Breast epithelium (tissue), 4 donors: ENCODE data around the gene RUFY1. TPM values are rescaled to one million over a fixed set of nuclear protein-coding genes. Genes with fewer than 3 reads are reported as not detected.

Source experiments
- DNase-seq, 2 donors: peaks; one replicate each; pipeline ENCODE4 v3.0.0-alpha.2; 2019; ENCODE audit warnings: low spot score in 2 of 2
- H3K27ac ChIP-seq, 2 donors: fragments of 200-600 bp; sonication (generic) in 1 of 2; one replicate each; pipeline ENCODE4 v1.5.1; 2016 to 2019; ENCODE audit warnings: mild to moderate bottlenecking in 1 of 2
- H3K27me3 ChIP-seq, 2 donors: fragments of 200-600 bp; sonication (generic) in 1 of 2; one replicate each; pipeline versions ENCODE4 v1.5.1 to v1.6.0; 2017 to 2019; ENCODE audit warnings: control low read depth in 1 of 2, mild to moderate bottlenecking in 1 of 2
- H3K36me3 ChIP-seq: fragments of 200-600 bp; one replicate; pipeline ENCODE4 v1.5.1; 2019
- H3K4me1 ChIP-seq, 2 donors: fragments of 200-600 bp; sonication (generic); one replicate each; pipeline ENCODE4 v1.5.1; 2016 to 2019; ENCODE audit warnings: control low read depth in 1 of 2
- H3K4me3 ChIP-seq, 3 donors: fragments of 200-600 bp; sonication (generic); 1 replicate in 2 of 3; 2 replicates in 1 of 3; pipeline ENCODE4 v1.5.1; 2016 to 2019; ENCODE audit warnings: mild to moderate bottlenecking in 3 of 3, moderate library complexity in 2 of 3
- H3K9me3 ChIP-seq, 2 donors: fragments of 200-600 bp; sonication (generic) in 1 of 2; one replicate each; pipeline ENCODE4 v1.5.1; 2016 to 2019; ENCODE audit warnings: control low read depth in 1 of 2
- CTCF ChIP-seq, 3 donors: fragments of 450-650 bp; IDR thresholded peaks; one replicate each; pipeline ENCODE4 v1.5.1; 2016 to 2017; ENCODE audit warnings: antibody characterized with exemption in 3 of 3, mild to moderate bottlenecking in 3 of 3, moderate library complexity in 3 of 3
- POLR2A ChIP-seq: fragments of 450-650 bp; IDR thresholded peaks from one replicate; pipeline ENCODE4 v1.6.1; 2016; ENCODE audit warnings: antibody characterized with exemption, mild to moderate bottlenecking, moderate library complexity
- POLR2AphosphoS5 ChIP-seq, 3 donors: sonication (generic); formaldehyde crosslinking; IDR thresholded peaks; one replicate each; pipeline ENCODE4 v1.6.1; 2017; ENCODE audit warnings: antibody characterized with exemption in 3 of 3
- intact Hi-C: fragments of 100-400 bp; cut with DNase I; formaldehyde crosslinking; loops from one replicate; pipeline ENCODE4 v1.15.1; 2023; ENCODE audit warnings: low total_unique reads
- total RNA-seq, 3 donors: library from RNA; depleted of rRNA; stranded (reverse); fragments of >200 nt; gene quantifications; one replicate each; pipeline ENCODE4 v1.1.0, GENCODE V29; 2016

RUFY1 gene
- total RNA-seq, 3 donors from 2014 or later, result 51.8 to 70.0 (median 62.6) TPM

GRCh38 chr5:179619776-179620175, 69.4 kb downstream of the RUFY1 start:
- peaks cover 0 to 34% of the 10 kb centered on the region in 2 donors for H3K4me1 ChIP-seq

GRCh38 chr5:179620293-179620692, 69.9 kb downstream of the RUFY1 start:
- no peak for DNase-seq
- no peaks in the 10 kb centered on the region for H3K27me3 ChIP-seq
- peaks cover 5% of the 10 kb centered on the region for H3K36me3 ChIP-seq
- intact Hi-C loops, result no loop called here
- no peak for TF ChIP-seq POLR2A
- no peak for TF ChIP-seq POLR2AphosphoS5 (IDR thresholded peaks at IDR 0.05)
- TF ChIP-seq CTCF (IDR thresholded peaks at IDR 0.05), result no peak
- H3K4me3 ChIP-seq, result peak overlapping the region; percentile 93 to 100 (median 100)
- H3K9me3 ChIP-seq, result no peaks in the 10 kb centered on the region
- H3K4me1 ChIP-seq, result peaks cover 0 to 35% of the 10 kb centered on the region in 2 donors
- H3K27ac ChIP-seq, result peak overlapping the region in 1 of 2 donors; percentile 22

More at GRCh38 chr5:179619776-179620175, 69.4 kb downstream of the RUFY1 start:
- intact Hi-C loops, result no loop called here
- no peak for TF ChIP-seq CTCF (IDR thresholded peaks at IDR 0.05)
- Histone ChIP-seq H3K36me3 (peaks cover 5% of the 10 kb centered on the region), H3K27ac (no peak overlapping the region), H3K9me3 (no peaks in the 10 kb centered on the region), H3K4me3 (peak overlapping the region; percentile 93 to 100 (median 100)), H3K27me3 (no peaks in the 10 kb centered on the region)
- DNase-seq, result no peak

DNA sequence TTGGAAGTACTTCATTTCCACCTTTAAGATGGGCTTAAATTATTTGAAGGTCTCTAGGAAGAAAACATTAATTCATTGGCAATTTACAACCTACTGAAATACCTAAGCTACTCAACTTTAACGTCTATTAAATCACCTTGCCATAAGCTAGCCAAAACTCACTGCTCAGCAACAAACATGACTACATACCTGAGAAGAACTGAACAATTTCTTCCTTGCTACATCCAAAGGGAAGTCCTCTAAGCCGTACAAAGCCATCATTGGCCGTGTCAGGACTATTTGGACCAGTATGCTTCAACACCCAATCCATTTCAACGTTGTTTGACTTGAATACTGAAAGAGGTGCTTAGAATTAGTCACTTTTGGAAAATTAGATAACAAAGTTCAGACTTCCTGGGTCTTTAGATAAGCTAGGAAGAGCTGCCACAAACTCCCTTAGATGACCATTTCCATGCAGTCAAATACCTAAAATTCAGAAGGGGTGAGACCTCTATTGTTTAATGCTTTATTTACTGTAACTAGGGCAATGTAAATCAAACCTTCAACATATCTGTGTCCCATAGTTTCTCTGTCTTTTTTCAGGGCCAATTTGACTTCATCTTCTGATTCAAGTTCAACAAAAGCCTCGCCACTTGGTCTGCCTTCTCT, 70.5 kb downstream of the RUFY1 start:
- Histone ChIP-seq H3K4me3 (peak overlapping the region; percentile 93 to 100 (median 100)), H3K36me3 (peaks cover 5% of the 10 kb centered on the region), H3K27me3 (no peaks in the 10 kb centered on the region), H3K4me1 (peaks cover 0 to 35% of the 10 kb centered on the region in 2 donors), H3K9me3 (no peaks in the 10 kb centered on the region), H3K27ac (peak overlapping the region; percentile 22 to 44)
- no peak for TF ChIP-seq POLR2AphosphoS5 (IDR thresholded peaks at IDR 0.05)
- no peak for TF ChIP-seq POLR2A
- TF ChIP-seq CTCF (IDR thresholded peaks at IDR 0.05), result no peak
- intact Hi-C loops, result no loop called here
- no peak for DNase-seq

DNA sequence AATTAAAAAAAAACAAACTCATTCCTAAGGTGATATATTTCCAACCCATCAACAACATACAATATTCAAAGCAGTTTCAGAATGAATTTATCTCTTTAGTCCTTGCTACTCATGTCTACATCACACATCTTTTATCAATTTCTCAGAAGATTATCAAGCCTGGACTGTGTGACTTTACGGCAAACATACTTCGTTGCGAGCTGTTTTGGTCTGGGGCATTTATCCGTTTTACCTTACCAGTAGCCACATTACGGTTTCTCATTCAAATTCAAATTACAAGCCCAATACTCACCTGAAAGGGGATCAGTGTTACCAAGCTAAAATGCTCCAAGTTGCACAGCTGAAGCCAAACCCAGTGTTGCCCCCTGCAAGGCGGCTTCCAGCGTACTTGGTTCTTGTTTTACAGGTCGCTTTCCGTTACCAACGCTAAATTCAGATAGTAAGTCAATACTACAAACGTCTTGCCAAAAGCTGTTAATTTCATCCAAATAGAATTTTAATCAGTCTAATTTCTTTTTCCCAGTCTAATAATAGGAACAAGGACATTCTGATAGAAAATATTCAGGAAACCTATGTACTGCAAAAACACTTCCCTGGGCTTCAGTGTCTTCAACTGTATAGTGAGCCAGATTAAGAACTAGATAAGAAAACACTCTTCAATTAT, 71.3 kb downstream of the RUFY1 start:
- no peak for DNase-seq
- H3K27ac ChIP-seq, result peak overlapping the region; percentile 21 to 100
- intact Hi-C loops, result no loop called here
- TF ChIP-seq CTCF (IDR thresholded peaks at IDR 0.05), result no peak
- TF ChIP-seq POLR2AphosphoS5 (IDR thresholded peaks at IDR 0.05), result peak in 1 of 3 donors; percentile 10
- H3K4me1 ChIP-seq, result peaks cover 0 to 35% of the 10 kb centered on the region in 2 donors
- H3K9me3 ChIP-seq, result no peaks in the 10 kb centered on the region
- peak overlapping the region; percentile 93 to 100 (median 100) for H3K4me3 ChIP-seq
- H3K36me3 ChIP-seq, result peaks cover 5% of the 10 kb centered on the region
- H3K27me3 ChIP-seq, result no peaks in the 10 kb centered on the region
